ENCODE measurements around the gene ZNF665.
"Not testable (repeated sequence)": the region's sequence is repeated elsewhere in the genome, so short reads cannot be mapped to it uniquely, and the experiment has no call there.

ZNF665 gene

GRCh38 chr19:53136432-53136831 is 56.7 kb downstream of the ZNF665 start:
- TF ChIP-seq PPARA (CRISPR knock-in tag; IDR thresholded peaks at IDR 0.05; ENCODE audit: borderline replicate concordance) (no peak), ESRRG (CRISPR knock-in tag; IDR thresholded peaks at IDR 0.05) (no peak), CREB5 (CRISPR knock-in tag; IDR thresholded peaks at IDR 0.05; ENCODE audit: low read depth) (no peak), TSHZ2 (CRISPR knock-in tag; IDR thresholded peaks at IDR 0.05) (no peak), ARNTL (CRISPR knock-in tag; IDR thresholded peaks at IDR 0.05; ENCODE audit: borderline replicate concordance, low read depth) (no peak), ZFP30 (CRISPR knock-in tag; IDR thresholded peaks at IDR 0.05) (no peak)
- ATAC-seq = no peak

GRCh38 chr19:53132141-53132991 is 60.8 kb downstream of the ZNF665 start, which contains the start of gene ZNF415:
Gene ZNF415, minus strand, starts transcription at chr19:53132910. Its CDS starts 10,234 bp downstream, at chr19:53122676.
- ATAC-seq = peak; percentile 88
- no peak for TF ChIP-seq CSDC2 (CRISPR knock-in tag; IDR thresholded peaks at IDR 0.05)
- TF ChIP-seq ARNTL (CRISPR knock-in tag; IDR thresholded peaks at IDR 0.05; ENCODE audit: borderline replicate concordance, low read depth) = no peak

- TF ChIP-seq RARB (CRISPR knock-in tag; IDR thresholded peaks at IDR 0.05) (no peak), ZNF565 (CRISPR knock-in tag; conservative IDR thresholded peaks at IDR 0.05; ENCODE audit: low read depth) (no peak), SNAI2 (CRISPR knock-in tag; IDR thresholded peaks at IDR 0.05) (no peak), ARNTL (CRISPR knock-in tag; IDR thresholded peaks at IDR 0.05; ENCODE audit: borderline replicate concordance, low read depth) (no peak), TOX (CRISPR knock-in tag; IDR thresholded peaks at IDR 0.05; ENCODE audit: borderline replicate concordance) (no peak), CSRNP3 (CRISPR knock-in tag; IDR thresholded peaks at IDR 0.05) (no peak), ISL1 (CRISPR knock-in tag; IDR thresholded peaks at IDR 0.05) (no peak)
- no peak; the same call in 2 of the 3 replicates for ATAC-seq
These were observed 61.4 kb downstream of the ZNF665 start for GRCh38 chr19:53131727-53132126.

GRCh38 chr19:53131085-53131590 is 62.0 kb downstream of the ZNF665 start:
- TF ChIP-seq ZNF8 (CRISPR knock-in tag; IDR thresholded peaks at IDR 0.05) = no peak
- ATAC-seq = no peak

GRCh38 chr19:53130506-53130905 is 62.7 kb downstream of the ZNF665 start:
- no peak for TF ChIP-seq TCF4 (CRISPR knock-in tag; IDR thresholded peaks at IDR 0.05; ENCODE audit: borderline replicate concordance)
- TF ChIP-seq ZFP30 (CRISPR knock-in tag; IDR thresholded peaks at IDR 0.05) = no peak
- no peak for TF ChIP-seq PPARA (CRISPR knock-in tag; IDR thresholded peaks at IDR 0.05; ENCODE audit: borderline replicate concordance)
- no peak for TF ChIP-seq SNAI2 (CRISPR knock-in tag; IDR thresholded peaks at IDR 0.05)
- no peak for TF ChIP-seq GLIS3 (CRISPR knock-in tag; IDR thresholded peaks at IDR 0.05)
- TF ChIP-seq ZC3H10 (CRISPR knock-in tag; IDR thresholded peaks at IDR 0.05) = no peak
- TF ChIP-seq TSHZ2 (CRISPR knock-in tag; IDR thresholded peaks at IDR 0.05) = no peak
- no peak for TF ChIP-seq PATZ1 (CRISPR knock-in tag; IDR thresholded peaks at IDR 0.05; ENCODE audit: borderline replicate concordance)
- TF ChIP-seq ZNF8 (CRISPR knock-in tag; IDR thresholded peaks at IDR 0.05) = no peak
- TF ChIP-seq ZFP3 (CRISPR knock-in tag; IDR thresholded peaks at IDR 0.05) = no peak
- TF ChIP-seq ZNF565 (CRISPR knock-in tag; conservative IDR thresholded peaks at IDR 0.05; ENCODE audit: low read depth) = no peak
- no peak for ATAC-seq

GRCh38 chr19:53126733-53127526 is 66.2 kb downstream of the ZNF665 start:
- not testable (repeated sequence) for ATAC-seq

Measured in SK-N-SH treated with all-trans-retinoic acid at 6 μM for 48 hours (cell line).